Activated CD8-positive, alpha-beta T cell treated with anti-CD3 and anti-CD28 coated beads for 36 hours (primary cell): Measurements from ENCODE around the gene PREX1. TPM values are rescaled to one million over a fixed set of nuclear protein-coding genes. Genes with fewer than 3 reads are reported as not detected.

ENCODE experiments used
- ATAC-seq: fragments of 200-7000 bp; cut with Tn5 transposase; one replicate; pipeline ENCODE4 v1.10.0; 2021; ENCODE audit warnings: mild to moderate bottlenecking, moderate library complexity
- CTCF ChIA-PET: fragments of 350-600 bp; sonication (Branson Sonifier 250); formaldehyde crosslinking; loops from one replicate; lab custom pipeline; 2021; ENCODE audit warnings: antibody characterized with exemption; lab: Charles Lee
- POLR2A ChIA-PET: fragments of 350-600 bp; sonication (Branson Sonifier 250); formaldehyde crosslinking; loops from one replicate; lab custom pipeline; 2021; ENCODE audit warnings: antibody characterized with exemption; lab: Charles Lee
- DNase-seq: peaks from one replicate; pipeline ENCODE4 v3.0.0-alpha.2; 2020
- H3K27ac Mint-ChIP-seq: one replicate; pipeline ENCODE4 v1.8.0; 2021; ENCODE audit warnings: mild to moderate bottlenecking, mixed read lengths
- H3K27me3 Mint-ChIP-seq: one replicate; pipeline ENCODE4 v1.8.0; 2021; ENCODE audit warnings: mixed read lengths
- H3K36me3 Mint-ChIP-seq: one replicate; pipeline ENCODE4 v1.8.0; 2021; ENCODE audit warnings: low read depth, mixed read lengths
- H3K4me1 Mint-ChIP-seq: one replicate; pipeline ENCODE4 v1.8.0; 2021; ENCODE audit warnings: low read depth, mixed read lengths
- H3K4me3 Mint-ChIP-seq: one replicate; pipeline ENCODE4 v1.8.0; 2021; ENCODE audit warnings: mild to moderate bottlenecking, moderate library complexity, mixed read lengths
- H3K9me3 Mint-ChIP-seq: one replicate; pipeline ENCODE4 v1.8.0; 2021; ENCODE audit warnings: mixed read lengths
- CTCF ChIP-seq: fragments of 200-600 bp; IDR thresholded peaks from one replicate; pipeline ENCODE4 v1.8.0; 2022; ENCODE audit warnings: antibody characterized with exemption, mild to moderate bottlenecking
- intact Hi-C: fragments of 100-400 bp; cut with micrococcal nuclease; formaldehyde crosslinking; loops from one replicate; pipeline ENCODE4 v1.10.0; 2022
- total RNA-seq, 2 experiments: library from RNA; stranded (reverse); gene quantifications; one replicate each; pipeline ENCODE4 v1.2.3, GENCODE V29; 2021

Gene PREX1
- total RNA-seq, 2 experiments from 2014 or later = 79.7 to 80.5 TPM

GRCh38 chr20:48719598-48720255 is 108.1 kb downstream of the PREX1 start:
- ChIA-PET POLR2A (interaction anchor here (1.2 to 10.0 kb wide), 4 partner anchors 17 to 52 kb away, joined by 3 to 81 read pairs (median 4); no protein-coding TSS in a partner anchor), CTCF (no interaction called here)
- H3K27ac Mint-ChIP-seq = peak overlapping the region; percentile 91
- no peak for DNase-seq
- no peak for TF ChIP-seq CTCF
- H3K4me1 Mint-ChIP-seq = peaks cover 88% of the 10 kb centered on the region
- ATAC-seq = no peak
- H3K4me3 Mint-ChIP-seq = peak overlapping the region; percentile 68
- H3K36me3 Mint-ChIP-seq = peaks cover 74% of the 10 kb centered on the region
- no peaks in the 10 kb centered on the region for H3K9me3 Mint-ChIP-seq
- no peaks in the 10 kb centered on the region for H3K27me3 Mint-ChIP-seq
- intact Hi-C loops = loop anchor here (5.0 kb wide), 1 partner anchor 48 kb away; no protein-coding TSS in a partner anchor

- H3K36me3 Mint-ChIP-seq = peaks cover 77% of the 10 kb centered on the region
These were observed 108.8 kb downstream of the PREX1 start for GRCh38 chr20:48718786-48719578.

GRCh38 chr20:48717680-48718223 is 110.0 kb downstream of the PREX1 start:
- TF ChIP-seq CTCF = no peak
- peak overlapping the region; percentile 99 for H3K27ac Mint-ChIP-seq
- H3K36me3 Mint-ChIP-seq = peaks cover 74% of the 10 kb centered on the region
- H3K27me3 Mint-ChIP-seq = no peaks in the 10 kb centered on the region
- ATAC-seq (no peak), DNase-seq (no peak)
- CTCF ChIA-PET = interaction anchor here (1.6 kb wide), 1 partner anchor 16 kb away, joined by 7 read pairs; no protein-coding TSS in a partner anchor
- intact Hi-C loops = loop anchor here (2.0 to 5.0 kb wide), 2 partner anchors 50 to 105 kb away; no protein-coding TSS in a partner anchor
- no peaks in the 10 kb centered on the region for H3K9me3 Mint-ChIP-seq
- POLR2A ChIA-PET = interaction anchor here (0.9 to 10.0 kb wide), 6 partner anchors 10 to 108 kb away, joined by 3 to 81 read pairs (median 4); no protein-coding TSS in a partner anchor
- peaks cover 88% of the 10 kb centered on the region for H3K4me1 Mint-ChIP-seq
- peak overlapping the region; percentile 36 for H3K4me3 Mint-ChIP-seq

More at GRCh38 chr20:48718786-48719578, 108.8 kb downstream of the PREX1 start:
- ATAC-seq = peak; percentile 61
- TF ChIP-seq CTCF = no peak
- CTCF ChIA-PET = interaction anchor here (0.6 kb wide), 1 partner anchor 19 kb away, joined by 3 read pairs; no protein-coding TSS in a partner anchor
- Mint-ChIP-seq H3K4me1 (peaks cover 92% of the 10 kb centered on the region), H3K9me3 (no peaks in the 10 kb centered on the region), H3K4me3 (peak overlapping the region; percentile 68), H3K27ac (peak overlapping the region; percentile 91), H3K27me3 (no peaks in the 10 kb centered on the region)
- peak; percentile 83 for DNase-seq
- intact Hi-C loops = loop anchor here (5.0 kb wide), 1 partner anchor 48 kb away; no protein-coding TSS in a partner anchor
- POLR2A ChIA-PET = interaction anchor here (0.7 to 10.0 kb wide), 11 partner anchors 9 to 110 kb away, joined by 3 to 81 read pairs (median 3); no protein-coding TSS in a partner anchor

- Mint-ChIP-seq H3K36me3 (peaks cover 73% of the 10 kb centered on the region), H3K4me1 (peaks cover 88% of the 10 kb centered on the region), H3K4me3 (peak overlapping the region; percentile 20), H3K27ac (peak overlapping the region; percentile 99), H3K27me3 (no peaks in the 10 kb centered on the region), H3K9me3 (no peaks in the 10 kb centered on the region)
- DNase-seq = peak; percentile 38
- ChIA-PET POLR2A (interaction anchor here (0.5 to 10.0 kb wide), 9 partner anchors 8 to 133 kb away, joined by 3 to 81 read pairs (median 4); no protein-coding TSS in a partner anchor), CTCF (interaction anchor here (1.0 to 2.1 kb wide), 3 partner anchors 17 to 60 kb away, joined by 4 to 11 read pairs (median 7); no protein-coding TSS in a partner anchor)
- peak; percentile 8 for ATAC-seq
- TF ChIP-seq CTCF = no peak
- intact Hi-C loops = loop anchor here (2.0 to 5.0 kb wide), 2 partner anchors 50 to 106 kb away; no protein-coding TSS in a partner anchor
These were observed 110.6 kb downstream of the PREX1 start for GRCh38 chr20:48717095-48717672.
